ENCODE data around the gene LEP. TPM values are rescaled to one million over a fixed set of nuclear protein-coding genes. Genes with fewer than 3 reads are reported as not detected.
"Not testable (repeated sequence)": the region's sequence is repeated elsewhere in the genome, so short reads cannot be mapped to it uniquely, and the experiment has no call there.

Gene LEP
- total RNA-seq, 6 experiments from 2014 or later = not detected

- DNase-seq = no peak
Measured at GRCh38 chr7:128284102-128284501, 43.0 kb downstream of the LEP start.

DNA sequence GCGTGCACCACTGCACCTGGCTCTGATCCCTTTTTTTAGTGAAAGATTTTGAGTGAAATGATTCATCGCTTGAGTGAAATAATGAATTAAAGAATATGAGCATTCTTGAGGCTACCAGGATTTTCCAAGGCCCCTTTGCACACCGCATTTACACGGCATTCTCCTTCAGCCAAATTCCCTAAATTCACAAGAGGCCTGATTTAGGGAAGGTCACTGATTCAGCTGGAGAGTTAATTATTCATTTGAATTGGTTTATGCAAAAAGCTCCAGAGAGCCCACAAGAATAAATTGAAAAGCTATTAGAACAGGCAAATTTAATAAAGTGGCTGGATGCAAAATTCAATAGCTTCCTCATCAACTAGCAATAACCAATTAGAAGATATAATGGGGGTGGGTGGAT is 46.5 kb downstream of the LEP start:
- DNase-seq = no peak
- H3K4me1 Mint-ChIP-seq (ENCODE audit: low read depth) = no peaks in the 10 kb centered on the region

More at GRCh38 chr7:128284102-128284501, 43.0 kb downstream of the LEP start:
- Mint-ChIP-seq H3K27ac (no peak overlapping the region), H3K9me3 (peaks cover 23% of the 10 kb centered on the region), H3K36me3 (ENCODE audit: low read depth) (peaks cover 25% of the 10 kb centered on the region), H3K4me3 (no peak overlapping the region), H3K4me1 (ENCODE audit: low read depth) (no peaks in the 10 kb centered on the region), H3K27me3 (ENCODE audit: insufficient read depth) (peaks cover 3% of the 10 kb centered on the region; the same call in 1 of the 2 replicates)
- TF ChIP-seq CTCF (IDR thresholded peaks at IDR 0.05) = no peak

DNA sequence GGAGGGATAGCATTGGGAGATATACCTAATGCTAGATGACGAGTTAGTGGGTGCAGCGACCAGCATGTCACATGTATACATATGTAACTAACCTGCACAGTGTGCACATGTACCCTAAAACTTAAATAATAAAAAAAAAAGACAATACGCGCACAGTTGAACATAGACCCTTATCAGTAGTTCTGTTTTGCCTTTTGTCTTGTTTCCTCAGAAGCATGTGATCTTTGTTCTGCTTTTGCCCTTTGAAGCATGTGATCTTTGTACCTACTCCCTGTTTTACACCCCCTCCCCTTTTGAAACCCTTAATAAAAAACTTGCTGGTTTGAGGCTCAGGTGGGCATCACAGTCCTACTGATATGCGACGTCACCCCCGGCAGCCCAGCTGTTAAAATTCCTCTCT is 56.9 kb downstream of the LEP start:
- not testable (repeated sequence) for H3K36me3 Mint-ChIP-seq (ENCODE audit: low read depth); H3K9me3 Mint-ChIP-seq; DNase-seq; H3K4me3 Mint-ChIP-seq; H3K4me1 Mint-ChIP-seq (ENCODE audit: low read depth); H3K27me3 Mint-ChIP-seq (ENCODE audit: insufficient read depth); H3K27ac Mint-ChIP-seq

More for the DNA sequence above, 46.5 kb downstream of the LEP start:
- Mint-ChIP-seq H3K36me3 (ENCODE audit: low read depth) (peaks cover 22% of the 10 kb centered on the region), H3K27me3 (ENCODE audit: insufficient read depth) (no peaks in the 10 kb centered on the region), H3K9me3 (peaks cover 9% of the 10 kb centered on the region), H3K27ac (no peak overlapping the region), H3K4me3 (no peak overlapping the region)
- TF ChIP-seq CTCF (IDR thresholded peaks at IDR 0.05) = no peak

GRCh38 chr7:128299109-128299607 is 58.1 kb downstream of the LEP start:
- no peak for DNase-seq
- no peak for TF ChIP-seq CTCF (IDR thresholded peaks at IDR 0.05)
- peaks cover 2% of the 10 kb centered on the region for H3K27me3 Mint-ChIP-seq (ENCODE audit: insufficient read depth)
- H3K9me3 Mint-ChIP-seq = no peaks in the 10 kb centered on the region
- no peak overlapping the region for H3K27ac Mint-ChIP-seq
- no peaks in the 10 kb centered on the region for H3K36me3 Mint-ChIP-seq (ENCODE audit: low read depth)
- no peaks in the 10 kb centered on the region for H3K4me1 Mint-ChIP-seq (ENCODE audit: low read depth)
- no peak overlapping the region for H3K4me3 Mint-ChIP-seq

- Mint-ChIP-seq H3K4me1 (ENCODE audit: low read depth) (no peaks in the 10 kb centered on the region), H3K4me3 (no peak overlapping the region), H3K9me3 (no peaks in the 10 kb centered on the region), H3K27ac (no peak overlapping the region), H3K36me3 (ENCODE audit: low read depth) (peaks cover 12% of the 10 kb centered on the region), H3K27me3 (ENCODE audit: insufficient read depth) (no peaks in the 10 kb centered on the region; the same call in 1 of the 2 replicates)
- no peak for TF ChIP-seq CTCF (IDR thresholded peaks at IDR 0.05)
- no peak for DNase-seq
Measured at GRCh38 chr7:128302139-128302538, 61.1 kb downstream of the LEP start.

GRCh38 chr7:128303133-128303532 is 62.1 kb downstream of the LEP start:
- no peaks in the 10 kb centered on the region; the same call in 1 of the 2 replicates for H3K27me3 Mint-ChIP-seq (ENCODE audit: insufficient read depth)
- no peak for DNase-seq
- no peaks in the 10 kb centered on the region for H3K4me1 Mint-ChIP-seq (ENCODE audit: low read depth)
- H3K9me3 Mint-ChIP-seq = no peaks in the 10 kb centered on the region
- no peak overlapping the region for H3K4me3 Mint-ChIP-seq
- H3K36me3 Mint-ChIP-seq (ENCODE audit: low read depth) = peaks cover 18% of the 10 kb centered on the region
- no peak overlapping the region for H3K27ac Mint-ChIP-seq
- no peak for TF ChIP-seq CTCF (IDR thresholded peaks at IDR 0.05)
